Uterus (tissue), 4 donors: Measurements from ENCODE around the gene PTPRC. TPM values are rescaled to one million over a fixed set of nuclear protein-coding genes. Genes with fewer than 3 reads are reported as not detected.

Experiments
- DNase-seq, 2 donors: peaks; one replicate each; pipeline ENCODE4 v3.0.0-alpha.2; 2019 to 2020
- H3K27ac ChIP-seq, 2 donors: fragments of 200-600 bp; sonication (generic); 1 replicate in 1 of 2; 2 replicates in 1 of 2; pipeline ENCODE4 v1.5.1; 2016 to 2018
- H3K27me3 ChIP-seq, 2 donors: fragments of 200-600 bp; sonication (generic); one replicate each; pipeline ENCODE4 v1.5.1; 2018 to 2019; ENCODE audit warnings: control low read depth in 1 of 2
- H3K36me3 ChIP-seq, 2 donors: fragments of 200-600 bp; sonication (generic); one replicate each; pipeline ENCODE4 v1.5.1; 2019; ENCODE audit warnings: control low read depth in 1 of 2
- H3K4me1 ChIP-seq, 2 donors: fragments of 200-600 bp; sonication (generic); one replicate each; pipeline ENCODE4 v1.5.1; 2018 to 2019; ENCODE audit warnings: control low read depth in 1 of 2
- H3K4me3 ChIP-seq, 2 donors: fragments of 200-600 bp; sonication (generic); 1 replicate in 1 of 2; 2 replicates in 1 of 2; pipeline ENCODE4 v1.5.1; 2018 to 2019; ENCODE audit warnings: mild to moderate bottlenecking in 1 of 2
- H3K9me3 ChIP-seq, 2 donors: fragments of 200-600 bp; sonication (generic); one replicate each; pipeline ENCODE4 v1.5.1; 2019; ENCODE audit warnings: control low read depth in 1 of 2
- POLR2A ChIP-seq, 2 donors: fragments of 450-650 bp; IDR thresholded peaks; one replicate each; pipeline ENCODE4 v1.6.1; 2016; ENCODE audit warnings: antibody characterized with exemption in 2 of 2, mild to moderate bottlenecking in 1 of 2, moderate library complexity in 1 of 2
- intact Hi-C: fragments of 100-400 bp; cut with DNase I; formaldehyde crosslinking; loops from one replicate; pipeline ENCODE4 v1.15.1; 2023; ENCODE audit warnings: low total_unique reads
- total RNA-seq, 4 donors: library from RNA; depleted of rRNA in 3 of 4; stranded (reverse); fragments of >200 nt in 3 of 4; gene quantifications; one replicate each; pipeline versions ENCODE4 v1.1.0 to v1.2.4, GENCODE V29; 2014 to 2023
- TF ChIP-seq, protein P1 (sequence below), 4 experiments: fragments of 200-600 bp in 2 of 4; fragments of 450-650 bp in 2 of 4; sonication (generic) in 2 of 4; IDR thresholded peaks; one replicate each; pipeline ENCODE4 v1.5.1; 2016 to 2019; ENCODE audit warnings: antibody characterized with exemption in 4 of 4, mild to moderate bottlenecking in 2 of 4, moderate library complexity in 1 of 4
- donor health status: DM: yes; HTN: yes; CAD: no.

Gene PTPRC
- total RNA-seq, 4 donors from 2014 or later: 12.7 to 28.7 (median 16.3) TPM

- Histone ChIP-seq H3K27ac (no peak overlapping the region), H3K4me1 (no peaks in the 10 kb centered on the region), H3K36me3 (no peaks in the 10 kb centered on the region), H3K27me3 (no peaks in the 10 kb centered on the region), H3K9me3 (no peaks in the 10 kb centered on the region), H3K4me3 (no peak overlapping the region)
- no peak for DNase-seq
- intact Hi-C loops: no loop called here
- TF ChIP-seq POLR2A (IDR thresholded peaks at IDR 0.05): no peak
- TF ChIP-seq, protein P1, sequence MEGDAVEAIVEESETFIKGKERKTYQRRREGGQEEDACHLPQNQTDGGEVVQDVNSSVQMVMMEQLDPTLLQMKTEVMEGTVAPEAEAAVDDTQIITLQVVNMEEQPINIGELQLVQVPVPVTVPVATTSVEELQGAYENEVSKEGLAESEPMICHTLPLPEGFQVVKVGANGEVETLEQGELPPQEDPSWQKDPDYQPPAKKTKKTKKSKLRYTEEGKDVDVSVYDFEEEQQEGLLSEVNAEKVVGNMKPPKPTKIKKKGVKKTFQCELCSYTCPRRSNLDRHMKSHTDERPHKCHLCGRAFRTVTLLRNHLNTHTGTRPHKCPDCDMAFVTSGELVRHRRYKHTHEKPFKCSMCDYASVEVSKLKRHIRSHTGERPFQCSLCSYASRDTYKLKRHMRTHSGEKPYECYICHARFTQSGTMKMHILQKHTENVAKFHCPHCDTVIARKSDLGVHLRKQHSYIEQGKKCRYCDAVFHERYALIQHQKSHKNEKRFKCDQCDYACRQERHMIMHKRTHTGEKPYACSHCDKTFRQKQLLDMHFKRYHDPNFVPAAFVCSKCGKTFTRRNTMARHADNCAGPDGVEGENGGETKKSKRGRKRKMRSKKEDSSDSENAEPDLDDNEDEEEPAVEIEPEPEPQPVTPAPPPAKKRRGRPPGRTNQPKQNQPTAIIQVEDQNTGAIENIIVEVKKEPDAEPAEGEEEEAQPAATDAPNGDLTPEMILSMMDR (IDR thresholded peaks at IDR 0.05): no peak
Measured at GRCh38 chr1:198717510-198717909, 78.7 kb downstream of the PTPRC start.

- intact Hi-C loops: no loop called here
Measured at GRCh38 chr1:198723127-198723526, 84.3 kb downstream of the PTPRC start.

GRCh38 chr1:198725090-198725489 lies 86.2 kb downstream of the PTPRC start:
- TF ChIP-seq POLR2A (IDR thresholded peaks at IDR 0.05): no peak
- TF ChIP-seq, protein P1 (IDR thresholded peaks at IDR 0.05): no peak
- H3K4me3 ChIP-seq: no peak overlapping the region
- no peaks in the 10 kb centered on the region for H3K27me3 ChIP-seq
- no peak overlapping the region for H3K27ac ChIP-seq
- H3K9me3 ChIP-seq: no peaks in the 10 kb centered on the region
- intact Hi-C loops: no loop called here
- no peak for DNase-seq
- H3K4me1 ChIP-seq: no peaks in the 10 kb centered on the region
- H3K36me3 ChIP-seq: no peaks in the 10 kb centered on the region

More at GRCh38 chr1:198723127-198723526, 84.3 kb downstream of the PTPRC start:
- Histone ChIP-seq H3K36me3 (no peaks in the 10 kb centered on the region), H3K4me1 (no peaks in the 10 kb centered on the region), H3K27me3 (no peaks in the 10 kb centered on the region), H3K27ac (no peak overlapping the region), H3K4me3 (no peak overlapping the region), H3K9me3 (no peaks in the 10 kb centered on the region)
- TF ChIP-seq, protein P1 (IDR thresholded peaks at IDR 0.05): no peak
- TF ChIP-seq POLR2A (IDR thresholded peaks at IDR 0.05): no peak
- DNase-seq: no peak

DNA sequence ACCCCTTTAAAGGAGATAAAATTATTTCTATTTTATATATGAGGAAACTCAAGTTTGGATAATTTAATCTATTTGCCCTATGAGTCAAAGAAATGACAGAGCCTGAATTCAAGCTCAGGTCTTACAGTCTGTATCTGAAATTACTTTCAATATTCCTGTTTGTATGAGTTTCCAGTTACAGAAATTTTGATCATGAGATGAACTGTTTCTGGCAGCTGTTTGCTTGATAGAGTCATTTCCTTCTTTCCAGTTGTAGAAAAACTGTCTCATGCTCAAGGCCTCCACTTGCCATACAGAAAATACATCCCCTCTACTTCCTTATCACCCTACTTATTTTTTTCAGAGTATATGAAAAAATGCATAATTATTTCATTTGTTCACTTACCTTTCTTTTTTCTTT lies 87.6 kb downstream of the PTPRC start:
- no peak for TF ChIP-seq POLR2A (IDR thresholded peaks at IDR 0.05)
- TF ChIP-seq, protein P1 (IDR thresholded peaks at IDR 0.05): no peak
- Histone ChIP-seq H3K36me3 (no peaks in the 10 kb centered on the region), H3K27me3 (no peaks in the 10 kb centered on the region), H3K27ac (no peak overlapping the region), H3K4me1 (no peaks in the 10 kb centered on the region), H3K4me3 (no peak overlapping the region), H3K9me3 (no peaks in the 10 kb centered on the region)
- intact Hi-C loops: no loop called here
- DNase-seq: no peak

DNA sequence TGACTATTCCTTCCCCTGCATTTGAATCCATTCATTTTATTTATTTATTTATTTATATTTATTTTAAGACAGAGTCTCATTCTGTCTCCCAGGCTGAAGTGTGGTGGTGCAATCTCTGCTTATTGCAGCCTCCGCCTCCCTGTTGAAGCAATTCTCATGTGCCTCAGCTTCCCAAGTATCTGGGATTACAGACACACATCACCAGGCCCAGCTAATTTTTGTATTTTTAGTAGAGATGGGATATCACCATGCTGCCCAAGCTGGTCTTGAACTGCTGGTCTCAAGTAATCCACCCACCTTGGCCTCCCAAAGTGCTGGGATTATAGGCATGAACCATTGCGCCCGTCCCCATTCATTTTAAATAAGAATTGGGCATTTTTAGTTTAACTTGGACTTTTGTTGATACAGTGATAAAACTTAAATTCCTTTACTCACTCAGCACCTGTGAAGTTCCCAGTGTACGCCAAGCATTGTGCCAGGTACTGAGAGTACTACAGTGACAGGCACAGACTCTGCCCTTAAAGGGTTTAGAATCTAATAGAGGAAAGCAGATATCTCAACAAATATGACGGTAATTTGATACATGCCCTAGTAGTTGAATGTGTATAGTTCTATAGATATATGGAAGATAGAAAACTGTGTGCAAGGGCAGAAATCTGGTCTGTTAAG lies 90.5 kb downstream of the PTPRC start:
- TF ChIP-seq, protein P1 (IDR thresholded peaks at IDR 0.05): no peak
- TF ChIP-seq POLR2A (IDR thresholded peaks at IDR 0.05): no peak
- Histone ChIP-seq H3K27me3 (no peaks in the 10 kb centered on the region), H3K4me1 (no peaks in the 10 kb centered on the region), H3K9me3 (no peaks in the 10 kb centered on the region), H3K36me3 (no peaks in the 10 kb centered on the region), H3K27ac (no peak overlapping the region), H3K4me3 (no peak overlapping the region)
- DNase-seq: no peak
- intact Hi-C loops: no loop called here
